Measurements from ENCODE around the gene GNAQ. TPM values are rescaled to one million over a fixed set of nuclear protein-coding genes. Genes with fewer than 3 reads are reported as not detected.

Gene GNAQ
- total RNA-seq, result 54.2 and 74.9 TPM in 2 replicates

GRCh38 chr9:78031444-78031892 lies at the start of gene GNAQ:
Gene GNAQ, minus strand, starts transcription at chr9:78031811. Its CDS starts 576 bp downstream, at chr9:78031235.

Other genes starting within 250 kb of the GNAQ start
- 14.7 and 20.0 TPM in 2 replicates for gene CEP78, start 204.3 kb upstream of the GNAQ start, total RNA-seq